Subcutaneous abdominal adipose tissue (tissue), 5 donors: ENCODE results near the gene ZBTB25.

Source experiments
- H3K27ac ChIP-seq: one replicate; pipeline ENCODE4 v1.7.0; 2013; ENCODE audit warnings: low read depth, mild to moderate bottlenecking, inconsistent platforms, low read length, moderate library complexity
- H3K27me3 ChIP-seq, 5 donors: one replicate each; pipeline ENCODE4 v1.7.0; 2013; ENCODE audit warnings: low read length in 5 of 5, inconsistent platforms in 1 of 5; ENCODE audit not compliant: control insufficient read depth in 5 of 5, insufficient read depth in 4 of 5
- H3K36me3 ChIP-seq, 5 donors: one replicate each; pipeline ENCODE4 v1.7.0; 2013; ENCODE audit warnings: low read length in 5 of 5; ENCODE audit not compliant: control insufficient read depth in 5 of 5, insufficient read depth in 5 of 5
- H3K4me1 ChIP-seq, 5 donors: one replicate each; pipeline ENCODE4 v1.7.0; 2013; ENCODE audit warnings: low read length in 5 of 5, mild to moderate bottlenecking in 3 of 5, moderate library complexity in 1 of 5; ENCODE audit not compliant: control insufficient read depth in 5 of 5, insufficient read depth in 5 of 5
- H3K4me3 ChIP-seq, 5 donors: one replicate each; pipeline ENCODE4 v1.7.0; 2013; ENCODE audit warnings: low read length in 5 of 5, low read depth in 1 of 5
- H3K9ac ChIP-seq, 5 donors: one replicate each; pipeline ENCODE4 v1.7.0; 2013; ENCODE audit warnings: low read length in 5 of 5, mild to moderate bottlenecking in 4 of 5, moderate library complexity in 3 of 5
- H3K9me3 ChIP-seq, 5 donors: one replicate each; pipeline ENCODE4 v1.7.0; 2013; ENCODE audit warnings: low read length in 5 of 5; ENCODE audit not compliant: control insufficient read depth in 5 of 5
- donor health status: healthy.
- donor health status: healthy.
- donor health status: healthy.
- donor health status: healthy.
- donor health status: healthy.

Gene ZBTB25

DNA sequence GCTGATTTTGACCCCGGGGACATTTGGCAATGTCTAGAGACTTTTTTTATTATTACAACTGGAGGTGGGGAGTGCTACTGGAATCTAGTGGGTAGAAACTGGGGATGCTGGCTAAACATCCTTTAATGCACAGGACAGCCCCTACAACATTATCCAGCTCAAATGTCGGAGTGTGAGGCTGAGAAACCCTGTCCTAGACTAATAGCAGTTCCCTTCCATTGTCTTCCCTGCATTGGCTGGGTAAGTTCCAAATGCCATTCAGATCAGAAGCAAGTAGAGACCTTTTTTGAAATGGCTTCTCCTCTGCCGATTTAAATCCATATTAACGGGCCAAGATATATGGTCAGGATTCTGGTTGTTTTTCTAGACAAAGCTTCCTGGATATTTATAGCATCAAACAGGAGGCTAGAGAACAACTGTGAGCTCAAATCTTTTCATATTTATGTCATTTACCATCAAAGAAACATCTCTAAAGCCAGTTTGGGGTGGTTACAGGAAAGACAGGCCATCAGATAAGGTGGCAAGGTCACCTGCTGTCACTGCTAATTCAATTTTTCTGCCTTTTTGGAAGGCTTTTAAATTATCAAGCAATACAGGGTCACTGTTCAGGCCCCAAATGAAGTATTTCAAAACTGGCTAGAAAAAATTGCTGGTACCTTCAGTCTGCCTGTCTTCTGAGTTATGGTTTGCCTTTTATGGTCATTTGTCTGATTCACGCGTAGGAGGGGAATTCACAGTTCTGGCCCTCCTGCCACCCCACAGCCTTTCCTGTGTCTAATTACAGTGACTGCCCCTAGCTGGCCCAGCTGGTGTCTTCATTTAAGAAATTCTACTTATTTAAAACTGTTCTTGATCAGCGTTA, 58.4 kb downstream of the ZBTB25 start:
- H3K27ac ChIP-seq: no peak overlapping the region
- peaks cover 20 to 79% (median 63%) of the 10 kb centered on the region in 5 donors for H3K36me3 ChIP-seq
- no peaks in the 10 kb centered on the region for H3K9me3 ChIP-seq
- H3K9ac ChIP-seq: no peak overlapping the region
- H3K4me3 ChIP-seq: no peak overlapping the region
- H3K4me1 ChIP-seq: peaks cover 0 to 5% (median 0%) of the 10 kb centered on the region in 5 donors
- H3K27me3 ChIP-seq: no peaks in the 10 kb centered on the region

DNA sequence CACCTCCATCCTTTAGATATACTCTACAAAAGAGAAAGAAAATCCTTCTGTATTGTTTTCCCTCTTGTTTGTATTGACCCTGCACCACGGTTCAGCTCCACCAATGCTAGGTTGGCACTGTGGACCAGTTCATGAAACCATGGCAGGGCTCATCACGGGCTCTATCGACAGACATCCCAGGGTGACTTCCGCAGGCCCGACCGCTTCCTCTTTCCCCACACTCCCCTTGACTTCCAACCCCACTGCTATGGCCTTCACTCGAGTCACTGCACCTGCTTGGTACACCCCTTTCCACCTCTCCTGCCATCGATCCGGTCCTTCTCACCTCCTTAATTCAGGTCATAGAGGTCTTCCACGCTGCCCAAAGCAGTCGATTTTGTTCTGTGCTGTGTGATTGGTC, 59.5 kb downstream of the ZBTB25 start:
- H3K4me1 ChIP-seq: peaks cover 0 to 5% (median 0%) of the 10 kb centered on the region in 5 donors
- H3K9ac ChIP-seq: no peak overlapping the region
- no peaks in the 10 kb centered on the region for H3K9me3 ChIP-seq
- peaks cover 17 to 75% (median 59%) of the 10 kb centered on the region in 5 donors for H3K36me3 ChIP-seq
- H3K27me3 ChIP-seq: no peaks in the 10 kb centered on the region
- H3K27ac ChIP-seq: no peak overlapping the region
- H3K4me3 ChIP-seq: no peak overlapping the region

DNA sequence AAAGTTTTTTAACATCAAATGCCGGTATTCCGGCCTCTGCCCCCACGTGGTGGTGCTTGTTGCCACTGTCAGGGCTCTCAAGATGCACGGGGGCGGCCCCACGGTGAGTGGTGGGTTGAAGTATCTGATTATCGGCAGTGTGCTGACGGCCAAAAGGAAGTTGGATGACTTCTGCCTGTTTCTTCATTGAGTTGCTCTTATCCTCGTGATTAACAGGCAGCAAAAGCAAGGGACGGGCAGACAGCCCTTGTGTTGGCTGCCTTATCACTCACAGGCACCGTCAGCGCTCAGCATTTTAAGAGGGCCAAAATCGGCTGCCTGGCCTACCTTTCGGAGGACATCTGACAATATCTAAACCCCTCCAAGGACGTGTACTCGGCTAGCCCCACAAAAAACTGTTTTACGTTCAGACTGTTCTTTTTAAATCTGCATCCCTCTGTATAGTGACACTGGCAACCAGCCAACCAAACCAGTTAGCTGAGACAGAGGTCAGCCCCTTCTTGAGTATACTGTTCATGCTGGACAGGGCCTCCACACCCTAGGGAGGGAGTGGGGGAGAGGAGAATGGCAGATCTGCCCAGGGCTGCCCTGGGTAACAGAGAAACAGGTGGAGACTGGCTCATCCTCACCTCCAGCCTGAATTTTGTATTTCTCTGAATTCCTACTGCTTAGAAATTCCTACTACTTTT, 61.2 kb downstream of the ZBTB25 start:
- Histone ChIP-seq H3K9ac (no peak overlapping the region), H3K9me3 (no peaks in the 10 kb centered on the region), H3K27ac (peak overlapping the region; percentile 34), H3K4me1 (peaks cover 0 to 10% (median 7%) of the 10 kb centered on the region in 5 donors), H3K4me3 (no peak overlapping the region), H3K27me3 (no peaks in the 10 kb centered on the region), H3K36me3 (peaks cover 13 to 73% (median 61%) of the 10 kb centered on the region in 5 donors)

DNA sequence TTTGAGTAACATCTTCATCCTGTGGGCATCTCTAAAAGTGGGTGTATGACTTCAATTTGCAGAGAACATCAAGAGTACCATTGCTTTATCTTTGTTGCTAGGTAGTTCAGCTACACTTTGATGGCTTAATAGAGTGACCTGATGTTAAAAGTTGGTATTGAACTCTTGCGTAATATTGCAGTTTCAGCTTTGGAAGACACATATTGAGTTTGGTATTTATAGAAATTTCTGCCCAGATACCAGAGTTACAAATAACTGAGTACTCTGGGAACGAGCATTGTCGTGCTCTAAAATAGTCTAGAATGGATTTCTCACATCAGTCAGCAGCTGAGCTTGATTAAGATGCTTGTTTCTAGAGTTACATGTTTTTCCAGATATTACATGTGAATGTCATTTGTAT, 63.1 kb downstream of the ZBTB25 start:
- no peak overlapping the region for H3K4me3 ChIP-seq
- H3K27ac ChIP-seq: no peak overlapping the region
- peaks cover 26 to 86% (median 68%) of the 10 kb centered on the region in 5 donors for H3K36me3 ChIP-seq
- peaks cover 0 to 10% (median 7%) of the 10 kb centered on the region in 5 donors for H3K4me1 ChIP-seq
- H3K9me3 ChIP-seq: no peaks in the 10 kb centered on the region
- no peak overlapping the region for H3K9ac ChIP-seq
- H3K27me3 ChIP-seq: no peaks in the 10 kb centered on the region

DNA sequence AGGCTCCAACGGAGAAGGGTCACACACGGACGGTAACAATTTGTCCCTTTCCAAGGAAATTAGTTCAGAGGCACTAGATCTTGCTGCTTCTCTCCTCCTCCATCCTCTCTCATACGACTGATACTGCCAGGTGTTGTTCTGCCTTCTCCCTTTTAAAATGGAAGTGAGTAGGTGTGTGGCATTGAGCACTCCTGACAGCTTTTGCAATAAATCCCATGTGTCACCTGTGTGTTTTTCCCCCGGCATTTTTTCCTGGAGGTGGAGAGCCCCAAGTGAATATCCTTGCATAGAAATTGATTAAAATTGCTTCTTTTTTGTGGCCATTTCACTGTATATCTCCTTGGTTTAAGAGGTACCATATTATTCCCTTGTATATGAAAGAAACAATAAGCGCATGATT, 64.5 kb downstream of the ZBTB25 start:
- Histone ChIP-seq H3K27me3 (no peaks in the 10 kb centered on the region), H3K4me3 (no peak overlapping the region), H3K4me1 (peaks cover 0 to 10% (median 7%) of the 10 kb centered on the region in 5 donors), H3K9ac (peak overlapping the region in 1 of 5 donors; percentile 7), H3K36me3 (peaks cover 34 to 83% (median 68%) of the 10 kb centered on the region in 5 donors), H3K9me3 (no peaks in the 10 kb centered on the region), H3K27ac (peak overlapping the region; percentile 65)

DNA sequence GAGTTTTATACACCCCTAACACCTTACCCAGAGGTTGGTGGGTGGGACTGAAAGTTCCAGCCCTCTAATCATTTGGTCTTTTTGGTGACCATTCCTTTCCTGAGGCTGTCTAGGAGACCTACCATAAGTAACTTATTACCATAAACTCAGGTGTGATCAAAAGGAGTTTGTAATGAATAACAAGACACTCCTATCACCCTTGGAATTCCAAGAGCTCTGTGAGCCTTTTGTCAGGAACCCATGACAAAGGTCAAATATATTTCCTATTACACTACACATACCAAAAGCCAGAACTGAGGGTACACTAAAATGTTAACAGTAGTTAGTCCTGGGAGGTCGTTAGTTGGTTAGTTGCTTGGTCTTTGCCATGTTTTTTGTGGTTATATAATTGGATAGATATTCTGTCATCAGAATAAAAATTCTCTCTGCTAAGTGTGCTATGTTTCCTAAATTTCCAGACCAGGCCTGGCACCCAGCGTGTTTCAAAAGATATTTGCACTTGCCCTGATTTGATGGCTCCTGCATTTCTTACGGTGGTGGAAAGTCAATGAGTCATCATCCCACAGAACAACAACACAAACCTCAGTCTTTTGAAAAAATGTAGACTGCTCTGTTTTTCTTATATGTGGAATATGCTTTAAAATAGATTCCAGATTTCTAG, 65.3 kb downstream of the ZBTB25 start:
- peak overlapping the region; percentile 65 for H3K27ac ChIP-seq

DNA sequence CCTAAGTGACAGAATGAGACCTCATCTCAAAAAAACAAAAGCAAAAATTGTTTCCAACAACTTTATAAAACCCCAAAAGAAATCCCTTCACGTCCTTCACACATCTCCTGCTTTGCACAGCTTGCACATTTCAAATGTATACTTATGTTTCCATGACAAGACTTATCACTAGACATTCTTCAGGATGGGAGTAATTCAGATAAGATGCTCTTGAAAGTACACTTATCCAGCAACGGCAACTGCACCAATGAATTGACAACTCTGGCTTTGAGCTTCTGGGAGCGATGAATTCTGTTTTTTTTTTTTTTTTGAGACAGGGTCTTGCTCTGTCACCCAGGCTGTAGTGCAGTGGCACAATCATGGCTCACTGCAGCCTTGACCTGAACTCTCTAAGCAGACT, 69.1 kb downstream of the ZBTB25 start:
- Histone ChIP-seq H3K36me3 (peaks cover 45 to 83% (median 70%) of the 10 kb centered on the region in 5 donors), H3K4me1 (peaks cover 0 to 10% (median 4%) of the 10 kb centered on the region in 5 donors), H3K27me3 (no peaks in the 10 kb centered on the region), H3K9ac (no peak overlapping the region), H3K4me3 (no peak overlapping the region), H3K27ac (no peak overlapping the region), H3K9me3 (no peaks in the 10 kb centered on the region)

More for the DNA sequence above, 65.3 kb downstream of the ZBTB25 start:
- Histone ChIP-seq H3K9ac (peak overlapping the region in 2 of 5 donors; percentile 6 to 8), H3K36me3 (peaks cover 34 to 82% (median 69%) of the 10 kb centered on the region in 5 donors), H3K27me3 (no peaks in the 10 kb centered on the region), H3K9me3 (no peaks in the 10 kb centered on the region), H3K4me1 (peaks cover 0 to 10% (median 7%) of the 10 kb centered on the region in 5 donors), H3K4me3 (no peak overlapping the region)

DNA sequence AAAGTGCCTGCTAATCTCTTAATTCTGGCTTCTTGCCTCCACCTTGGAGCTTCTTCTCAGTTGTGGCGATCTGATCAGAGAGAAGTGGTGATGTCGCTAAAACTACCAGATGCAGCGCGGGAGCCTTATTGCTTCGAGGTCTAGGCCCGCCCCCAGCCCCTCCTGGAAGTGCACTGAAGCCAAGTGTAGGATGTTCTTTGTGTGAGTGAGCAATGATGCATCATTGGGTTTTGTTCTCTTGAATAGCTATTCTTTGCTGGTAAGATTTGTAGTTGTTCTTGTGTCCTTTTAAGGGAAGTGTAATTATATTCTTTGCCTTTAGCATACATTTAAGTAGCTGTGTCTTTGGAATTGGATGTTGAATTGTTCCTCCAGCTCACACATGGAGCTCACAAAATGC, 79.7 kb downstream of the ZBTB25 start:
- Histone ChIP-seq H3K36me3 (peaks cover 41 to 87% (median 79%) of the 10 kb centered on the region in 5 donors), H3K9ac (no peak overlapping the region)

DNA sequence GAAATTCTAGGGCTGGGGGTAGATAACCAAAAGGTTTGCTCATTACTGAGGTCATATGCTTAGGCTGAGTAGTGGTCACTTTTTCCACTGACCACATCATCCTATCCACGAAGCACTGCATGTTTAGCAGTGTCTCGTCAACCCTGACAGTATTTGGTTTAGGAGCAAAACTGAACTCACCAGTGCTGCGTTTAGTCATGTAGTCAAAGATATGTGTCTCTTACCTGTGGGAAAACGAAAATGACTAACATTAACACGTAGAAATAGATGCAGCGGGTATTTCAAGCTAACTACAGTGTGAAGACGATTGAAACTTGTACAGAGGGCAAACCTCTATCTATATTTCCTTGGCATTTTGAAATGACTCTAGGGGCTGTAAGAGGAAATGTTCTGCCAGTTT, 80.9 kb downstream of the ZBTB25 start:
- Histone ChIP-seq H3K36me3 (peaks cover 40 to 84% (median 76%) of the 10 kb centered on the region in 5 donors), H3K27ac (no peak overlapping the region), H3K9me3 (no peaks in the 10 kb centered on the region), H3K9ac (no peak overlapping the region), H3K4me1 (no peaks in the 10 kb centered on the region), H3K27me3 (no peaks in the 10 kb centered on the region), H3K4me3 (no peak overlapping the region)

More for the DNA sequence above, 79.7 kb downstream of the ZBTB25 start:
- no peaks in the 10 kb centered on the region for H3K27me3 ChIP-seq
- no peak overlapping the region for H3K27ac ChIP-seq
- no peaks in the 10 kb centered on the region for H3K9me3 ChIP-seq
- no peak overlapping the region for H3K4me3 ChIP-seq
- H3K4me1 ChIP-seq: no peaks in the 10 kb centered on the region
